ENCODE results near the gene NPHS1.

DNA sequence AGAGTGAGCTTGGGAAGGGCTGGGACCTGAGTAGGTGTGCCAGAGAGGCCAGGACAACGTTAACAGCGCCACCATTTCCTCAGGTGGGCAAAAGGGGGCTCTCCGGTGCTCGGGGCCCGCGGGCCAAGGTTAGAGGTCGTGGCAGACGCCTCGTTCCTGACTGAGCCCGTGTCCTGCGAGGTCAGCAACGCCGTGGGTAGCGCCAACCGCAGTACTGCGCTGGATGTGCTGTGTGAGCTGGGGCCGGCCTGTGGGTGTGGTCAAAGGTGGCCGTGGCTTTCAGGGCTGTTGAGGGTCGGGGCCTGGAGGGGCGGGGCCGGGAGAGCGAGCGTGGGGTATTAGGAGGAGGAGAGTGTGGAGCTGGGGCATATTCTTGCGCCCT lies 8.1 kb upstream of the NPHS1 start:
- TF ChIP-seq, protein P1, sequence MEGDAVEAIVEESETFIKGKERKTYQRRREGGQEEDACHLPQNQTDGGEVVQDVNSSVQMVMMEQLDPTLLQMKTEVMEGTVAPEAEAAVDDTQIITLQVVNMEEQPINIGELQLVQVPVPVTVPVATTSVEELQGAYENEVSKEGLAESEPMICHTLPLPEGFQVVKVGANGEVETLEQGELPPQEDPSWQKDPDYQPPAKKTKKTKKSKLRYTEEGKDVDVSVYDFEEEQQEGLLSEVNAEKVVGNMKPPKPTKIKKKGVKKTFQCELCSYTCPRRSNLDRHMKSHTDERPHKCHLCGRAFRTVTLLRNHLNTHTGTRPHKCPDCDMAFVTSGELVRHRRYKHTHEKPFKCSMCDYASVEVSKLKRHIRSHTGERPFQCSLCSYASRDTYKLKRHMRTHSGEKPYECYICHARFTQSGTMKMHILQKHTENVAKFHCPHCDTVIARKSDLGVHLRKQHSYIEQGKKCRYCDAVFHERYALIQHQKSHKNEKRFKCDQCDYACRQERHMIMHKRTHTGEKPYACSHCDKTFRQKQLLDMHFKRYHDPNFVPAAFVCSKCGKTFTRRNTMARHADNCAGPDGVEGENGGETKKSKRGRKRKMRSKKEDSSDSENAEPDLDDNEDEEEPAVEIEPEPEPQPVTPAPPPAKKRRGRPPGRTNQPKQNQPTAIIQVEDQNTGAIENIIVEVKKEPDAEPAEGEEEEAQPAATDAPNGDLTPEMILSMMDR (IDR thresholded peaks at IDR 0.05; ENCODE audit: low read depth, low read length, missing input control) = no peak
- TF ChIP-seq EGR1 (IDR thresholded peaks at IDR 0.05; ENCODE audit: low read depth in 2 of 2) (no peak), GABPA (IDR thresholded peaks at IDR 0.05 in 1 of 2, conservative IDR thresholded peaks at IDR 0.05 in 1 of 2) (no peak), TAF1 (conservative IDR thresholded peaks at IDR 0.05) (no peak), RAD21 (IDR thresholded peaks at IDR 0.05) (no peak), YY1 (IDR thresholded peaks at IDR 0.05) (no peak), SP1 (IDR thresholded peaks at IDR 0.05) (no peak)
- TF ChIP-seq, protein P2, sequence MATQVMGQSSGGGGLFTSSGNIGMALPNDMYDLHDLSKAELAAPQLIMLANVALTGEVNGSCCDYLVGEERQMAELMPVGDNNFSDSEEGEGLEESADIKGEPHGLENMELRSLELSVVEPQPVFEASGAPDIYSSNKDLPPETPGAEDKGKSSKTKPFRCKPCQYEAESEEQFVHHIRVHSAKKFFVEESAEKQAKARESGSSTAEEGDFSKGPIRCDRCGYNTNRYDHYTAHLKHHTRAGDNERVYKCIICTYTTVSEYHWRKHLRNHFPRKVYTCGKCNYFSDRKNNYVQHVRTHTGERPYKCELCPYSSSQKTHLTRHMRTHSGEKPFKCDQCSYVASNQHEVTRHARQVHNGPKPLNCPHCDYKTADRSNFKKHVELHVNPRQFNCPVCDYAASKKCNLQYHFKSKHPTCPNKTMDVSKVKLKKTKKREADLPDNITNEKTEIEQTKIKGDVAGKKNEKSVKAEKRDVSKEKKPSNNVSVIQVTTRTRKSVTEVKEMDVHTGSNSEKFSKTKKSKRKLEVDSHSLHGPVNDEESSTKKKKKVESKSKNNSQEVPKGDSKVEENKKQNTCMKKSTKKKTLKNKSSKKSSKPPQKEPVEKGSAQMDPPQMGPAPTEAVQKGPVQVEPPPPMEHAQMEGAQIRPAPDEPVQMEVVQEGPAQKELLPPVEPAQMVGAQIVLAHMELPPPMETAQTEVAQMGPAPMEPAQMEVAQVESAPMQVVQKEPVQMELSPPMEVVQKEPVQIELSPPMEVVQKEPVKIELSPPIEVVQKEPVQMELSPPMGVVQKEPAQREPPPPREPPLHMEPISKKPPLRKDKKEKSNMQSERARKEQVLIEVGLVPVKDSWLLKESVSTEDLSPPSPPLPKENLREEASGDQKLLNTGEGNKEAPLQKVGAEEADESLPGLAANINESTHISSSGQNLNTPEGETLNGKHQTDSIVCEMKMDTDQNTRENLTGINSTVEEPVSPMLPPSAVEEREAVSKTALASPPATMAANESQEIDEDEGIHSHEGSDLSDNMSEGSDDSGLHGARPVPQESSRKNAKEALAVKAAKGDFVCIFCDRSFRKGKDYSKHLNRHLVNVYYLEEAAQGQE (IDR thresholded peaks at IDR 0.05) = no peak
- TF ChIP-seq, protein P3, sequence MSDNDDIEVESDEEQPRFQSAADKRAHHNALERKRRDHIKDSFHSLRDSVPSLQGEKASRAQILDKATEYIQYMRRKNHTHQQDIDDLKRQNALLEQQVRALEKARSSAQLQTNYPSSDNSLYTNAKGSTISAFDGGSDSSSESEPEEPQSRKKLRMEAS (IDR thresholded peaks at IDR 0.05) = no peak
- TF ChIP-seq, protein P4, sequence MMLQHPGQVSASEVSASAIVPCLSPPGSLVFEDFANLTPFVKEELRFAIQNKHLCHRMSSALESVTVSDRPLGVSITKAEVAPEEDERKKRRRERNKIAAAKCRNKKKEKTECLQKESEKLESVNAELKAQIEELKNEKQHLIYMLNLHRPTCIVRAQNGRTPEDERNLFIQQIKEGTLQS (IDR thresholded peaks at IDR 0.05) = no peak
- TF ChIP-seq, protein P5, sequence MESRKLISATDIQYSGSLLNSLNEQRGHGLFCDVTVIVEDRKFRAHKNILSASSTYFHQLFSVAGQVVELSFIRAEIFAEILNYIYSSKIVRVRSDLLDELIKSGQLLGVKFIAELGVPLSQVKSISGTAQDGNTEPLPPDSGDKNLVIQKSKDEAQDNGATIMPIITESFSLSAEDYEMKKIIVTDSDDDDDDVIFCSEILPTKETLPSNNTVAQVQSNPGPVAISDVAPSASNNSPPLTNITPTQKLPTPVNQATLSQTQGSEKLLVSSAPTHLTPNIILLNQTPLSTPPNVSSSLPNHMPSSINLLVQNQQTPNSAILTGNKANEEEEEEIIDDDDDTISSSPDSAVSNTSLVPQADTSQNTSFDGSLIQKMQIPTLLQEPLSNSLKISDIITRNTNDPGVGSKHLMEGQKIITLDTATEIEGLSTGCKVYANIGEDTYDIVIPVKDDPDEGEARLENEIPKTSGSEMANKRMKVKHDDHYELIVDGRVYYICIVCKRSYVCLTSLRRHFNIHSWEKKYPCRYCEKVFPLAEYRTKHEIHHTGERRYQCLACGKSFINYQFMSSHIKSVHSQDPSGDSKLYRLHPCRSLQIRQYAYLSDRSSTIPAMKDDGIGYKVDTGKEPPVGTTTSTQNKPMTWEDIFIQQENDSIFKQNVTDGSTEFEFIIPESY (IDR thresholded peaks at IDR 0.05) = no peak

All from liver (tissue), 3 donors.